ENCODE results near the gene SKIC8.

SKIC8 gene

GRCh38 chr15:78321786-78322185 lies 22.4 kb upstream of the SKIC8 start:
- no peak for DNase-seq

DNA sequence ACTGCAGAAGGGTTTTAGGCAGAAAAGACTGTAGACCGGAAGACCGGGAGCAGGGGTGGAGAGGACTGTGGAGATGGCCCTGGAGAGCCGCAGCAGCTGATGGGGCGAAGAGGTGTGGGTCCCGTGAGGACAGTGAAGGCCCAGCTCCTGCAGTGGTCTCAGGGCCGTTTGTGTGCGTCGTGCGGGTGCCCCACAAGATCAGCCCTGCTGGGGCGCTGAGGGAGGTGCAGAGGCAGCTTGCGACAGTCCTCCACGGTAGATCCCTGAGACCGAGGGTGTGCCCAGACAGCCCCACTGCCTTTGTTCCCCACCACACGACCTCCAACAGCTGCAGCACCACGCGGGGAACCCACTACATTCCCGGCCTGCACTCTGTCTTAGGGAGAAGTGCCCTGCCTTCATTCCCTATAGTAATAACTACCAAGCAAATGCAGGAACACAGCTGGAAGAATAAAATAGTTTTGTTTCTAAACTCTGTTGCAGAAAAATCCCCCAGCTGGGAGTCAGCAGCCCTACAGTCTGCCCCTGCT lies 21.7 kb upstream of the SKIC8 start:
- no peak for DNase-seq

DNA sequence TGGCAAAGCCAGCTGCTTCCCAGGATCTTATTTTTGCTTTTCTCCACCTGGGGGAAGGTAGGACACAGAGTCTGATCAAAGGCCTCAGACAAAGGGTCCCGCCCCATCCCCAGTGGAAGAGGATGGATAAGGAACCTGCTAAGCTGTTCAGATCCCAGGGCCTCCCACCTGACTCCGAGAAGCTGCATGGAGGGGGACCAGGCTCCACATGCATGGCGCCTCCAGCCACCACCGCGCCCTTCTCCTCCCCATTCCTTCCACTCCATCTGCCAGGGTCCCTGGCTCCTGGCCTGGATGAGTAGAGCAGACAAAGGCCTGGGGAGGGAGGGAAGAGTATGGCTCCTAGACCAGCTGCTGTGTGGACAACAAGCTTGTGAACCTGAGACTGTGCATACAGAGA lies 20.8 kb upstream of the SKIC8 start:
- DNase-seq = no peak

GRCh38 chr15:78319588-78319987 lies 20.2 kb upstream of the SKIC8 start:
- DNase-seq = no peak

- no peak for DNase-seq
These were observed 17.9 kb upstream of the SKIC8 start for GRCh38 chr15:78317145-78317836.

GRCh38 chr15:78316283-78317083 lies 17.1 kb upstream of the SKIC8 start:
- DNase-seq = no peak

GRCh38 chr15:78315686-78316282 lies 16.4 kb upstream of the SKIC8 start:
- DNase-seq = peak; percentile 30

DNA sequence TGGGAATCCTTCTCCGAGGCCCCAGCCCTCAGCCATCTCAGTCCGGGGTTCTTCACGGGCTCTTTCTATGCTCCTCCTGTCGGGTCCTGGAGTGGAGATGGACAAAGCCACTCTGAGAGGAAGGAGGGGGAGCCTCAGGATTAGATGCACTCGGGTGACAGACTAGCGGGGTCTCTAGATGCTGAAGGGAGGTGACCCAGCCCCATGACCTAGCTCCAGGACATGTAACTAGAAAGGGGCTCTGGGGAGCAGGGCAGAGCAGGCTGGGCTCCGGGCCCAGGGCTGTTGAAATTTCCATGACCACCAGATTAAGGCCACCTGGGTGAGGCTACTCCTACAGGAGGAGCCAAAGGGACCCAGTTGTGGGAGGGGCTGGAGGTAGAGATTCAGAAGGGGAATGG lies 14.8 kb upstream of the SKIC8 start:
- no peak for DNase-seq

DNA sequence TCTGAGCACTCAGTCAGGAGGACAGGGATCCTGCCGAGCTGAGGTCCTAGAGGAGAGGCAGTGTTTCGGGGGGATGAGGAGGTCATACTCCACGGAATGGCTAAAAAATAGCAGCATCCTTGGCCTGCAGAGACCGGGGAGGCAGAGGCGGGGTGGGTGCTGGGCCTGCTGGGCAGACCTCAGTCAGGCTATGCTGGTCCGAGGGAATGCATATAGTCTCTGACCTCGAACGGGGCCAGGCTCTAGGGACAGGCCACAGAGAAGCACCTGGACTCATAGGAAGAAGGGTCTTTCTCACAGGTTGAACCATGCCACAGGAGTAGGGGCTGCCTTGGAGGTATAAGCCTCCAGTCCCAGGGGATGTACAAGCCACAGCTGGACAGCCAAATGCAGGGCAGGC lies 14.0 kb upstream of the SKIC8 start:
- no peak for DNase-seq

GRCh38 chr15:78312957-78313356 lies 13.5 kb upstream of the SKIC8 start:
- no peak for DNase-seq

GRCh38 chr15:78312536-78312935 lies 13.1 kb upstream of the SKIC8 start:
- no peak for DNase-seq

DNA sequence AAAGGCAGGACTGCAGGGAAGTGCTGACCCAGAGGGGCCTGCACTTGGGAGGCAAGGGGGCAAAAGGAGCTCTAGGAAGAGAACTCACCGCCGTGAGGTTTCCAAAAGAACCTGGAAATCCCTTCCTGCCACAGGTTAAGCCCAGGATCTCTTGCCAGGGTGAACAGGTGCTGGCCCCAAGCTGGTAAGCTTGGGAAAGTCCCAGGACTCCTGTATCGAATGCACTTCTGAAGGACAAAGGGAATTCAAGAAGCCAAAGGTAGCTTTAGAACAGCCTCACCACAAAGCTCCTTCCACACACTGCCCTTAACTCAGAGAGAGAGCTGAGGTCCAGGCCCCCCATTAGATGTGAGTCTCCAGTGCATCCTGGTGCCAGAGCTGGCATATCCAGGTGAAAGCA lies 11.9 kb upstream of the SKIC8 start:
- DNase-seq = no peak

DNA sequence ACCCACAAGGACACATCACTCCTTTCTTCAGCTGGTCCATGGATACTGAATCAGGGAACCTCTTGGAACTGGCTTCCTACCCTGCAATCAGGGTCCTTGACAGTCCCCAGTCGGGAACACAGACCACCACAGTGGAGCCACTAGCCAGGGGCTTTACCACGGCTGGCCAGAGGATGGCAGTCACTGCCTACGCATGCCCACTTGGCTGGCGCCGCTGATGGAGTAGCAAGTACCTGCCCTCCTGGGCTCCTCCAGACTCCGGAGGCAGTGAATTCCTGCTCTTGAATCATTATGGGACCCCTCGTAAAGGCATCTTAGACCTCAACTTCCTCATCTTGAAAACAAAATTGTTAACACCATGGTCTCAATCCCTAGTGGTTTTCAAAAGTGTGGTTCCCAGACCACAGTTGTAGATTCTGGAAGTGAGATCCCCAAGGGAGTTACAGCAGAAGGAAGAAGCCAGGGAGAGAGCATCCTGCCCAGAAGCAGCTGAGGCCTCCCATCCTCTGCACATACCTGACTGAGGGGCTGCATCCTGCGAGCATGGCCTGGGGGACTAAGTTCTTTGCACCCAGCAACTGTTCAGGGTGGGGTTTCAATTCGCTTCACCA lies 9.1 kb upstream of the SKIC8 start:
- DNase-seq = peak; percentile 74

- no peak for DNase-seq
These were observed 8.6 kb upstream of the SKIC8 start for GRCh38 chr15:78307976-78308375.

DNA sequence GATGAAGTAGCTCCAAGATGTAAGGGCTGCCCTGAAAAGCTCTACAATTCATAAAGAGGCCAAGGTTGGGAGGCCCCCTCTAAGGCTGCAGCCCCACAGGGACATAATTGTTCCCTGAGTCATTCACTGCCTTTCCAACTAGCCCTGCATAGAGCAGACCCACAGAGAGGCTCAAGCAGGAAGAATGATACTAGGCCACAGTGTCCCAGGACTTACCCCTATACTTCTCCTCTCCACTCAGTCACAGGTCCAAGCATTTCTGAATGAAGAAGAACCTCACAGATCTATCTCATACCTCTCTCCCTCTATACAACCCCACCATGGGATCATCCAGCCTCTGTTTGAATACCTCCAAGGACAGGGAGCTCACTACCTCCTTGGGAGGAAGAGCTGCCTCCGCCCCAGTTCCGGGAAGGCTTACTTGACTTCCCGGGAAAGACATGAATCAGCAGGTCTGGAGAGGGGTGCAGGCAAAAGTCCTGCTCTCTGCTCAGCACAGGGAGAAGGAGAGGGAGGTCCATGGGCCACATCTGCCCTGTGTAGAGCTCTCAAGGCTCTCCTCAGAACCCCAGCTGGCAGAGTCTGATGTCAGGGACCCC lies 6.9 kb upstream of the SKIC8 start:
- DNase-seq = no peak

- DNase-seq = no peak
These were observed 5.0 kb upstream of the SKIC8 start for GRCh38 chr15:78304216-78305066.

- no peak for DNase-seq
These were observed 3.3 kb upstream of the SKIC8 start for GRCh38 chr15:78302579-78303312.

GRCh38 chr15:78301828-78302227 lies 2.4 kb upstream of the SKIC8 start:
- DNase-seq = no peak

DNA sequence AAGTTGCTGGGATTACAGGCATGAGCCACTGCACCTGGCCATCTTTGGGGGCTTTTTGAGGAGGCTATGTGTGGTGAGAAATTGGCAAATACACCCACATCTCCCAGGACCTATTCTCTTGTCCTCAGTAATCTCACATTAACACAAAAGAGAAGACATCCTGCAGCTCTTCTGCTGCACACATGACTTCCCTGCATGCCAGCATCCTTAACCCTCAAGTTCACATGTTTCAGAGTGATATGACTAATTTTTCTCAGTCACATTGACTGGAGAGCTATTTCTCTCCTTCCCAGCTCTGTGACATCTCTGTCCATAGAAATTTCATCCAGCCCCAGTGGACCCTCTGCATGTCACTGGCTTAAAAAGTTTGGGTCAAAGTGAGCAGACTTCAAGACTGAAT lies 1.9 kb upstream of the SKIC8 start:
- DNase-seq = no peak

- DNase-seq = no peak
These were observed 7.2 kb downstream of the SKIC8 start for GRCh38 chr15:78292219-78292618.

DNA sequence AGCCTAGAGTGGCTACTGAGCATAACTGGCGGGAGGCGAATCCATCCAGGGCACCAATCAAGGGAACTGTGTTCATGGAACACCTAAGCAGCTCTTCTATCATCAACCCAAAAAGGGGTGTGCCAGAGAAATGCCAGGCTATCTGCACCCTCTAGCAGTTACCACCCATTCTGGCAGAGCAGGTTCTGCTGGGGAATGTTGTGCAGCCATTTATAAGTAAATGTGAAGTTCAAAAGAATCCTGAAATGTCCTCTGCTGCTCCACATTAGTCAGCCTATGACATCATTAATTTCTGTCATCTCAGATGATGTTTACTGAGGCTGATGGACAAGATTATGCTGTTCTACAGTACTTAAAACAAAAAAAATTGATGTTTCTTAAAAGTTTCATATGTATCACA lies 7.7 kb downstream of the SKIC8 start:
- DNase-seq = no peak

Measured in NCI-H2171 (cell line).